DMS114 treated with DMSO at 0.1 percent for 48 hours (cell line): ENCODE results near the gene CSK.

Experiments
- DNase-seq: peaks from one replicate; lab custom pipeline; 2025; ENCODE audit not compliant: unreplicated experiment; lab: John Stamatoyannopoulos, UW

The CSK gene

GRCh38 chr15:74842581-74843444 lies 60.9 kb downstream of the CSK start, which contains the start of gene ULK3:
TSS of gene ULK3 (minus strand) at chr15:74843156. CDS start at chr15:74843105, 51 bp downstream.
- peak; percentile 77 for DNase-seq

- no peak for DNase-seq
Measured at GRCh38 chr15:74843445-74843828, 61.6 kb downstream of the CSK start.

GRCh38 chr15:74843891-74844299 lies 62.0 kb downstream of the CSK start:
- DNase-seq: no peak

GRCh38 chr15:74844319-74845207 lies 62.7 kb downstream of the CSK start:
- DNase-seq: no peak

DNA sequence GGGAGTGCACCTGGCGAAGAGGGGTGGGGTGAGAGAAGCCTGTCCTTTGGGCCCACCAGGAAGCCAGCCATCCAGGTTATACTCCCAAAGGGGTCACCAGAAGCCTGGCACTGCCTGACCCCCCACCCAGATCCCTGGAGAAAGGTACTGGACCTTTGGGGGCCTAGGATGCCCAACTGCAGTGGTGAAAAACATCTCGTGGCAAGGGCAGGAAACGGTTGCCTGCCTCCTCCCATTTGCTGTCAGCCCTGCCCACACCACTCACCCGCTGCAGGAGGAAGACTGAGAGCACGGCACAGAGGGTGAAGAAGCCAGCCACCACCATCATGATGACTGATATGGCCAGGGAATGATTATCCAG lies 63.3 kb downstream of the CSK start:
- no peak for DNase-seq

DNA sequence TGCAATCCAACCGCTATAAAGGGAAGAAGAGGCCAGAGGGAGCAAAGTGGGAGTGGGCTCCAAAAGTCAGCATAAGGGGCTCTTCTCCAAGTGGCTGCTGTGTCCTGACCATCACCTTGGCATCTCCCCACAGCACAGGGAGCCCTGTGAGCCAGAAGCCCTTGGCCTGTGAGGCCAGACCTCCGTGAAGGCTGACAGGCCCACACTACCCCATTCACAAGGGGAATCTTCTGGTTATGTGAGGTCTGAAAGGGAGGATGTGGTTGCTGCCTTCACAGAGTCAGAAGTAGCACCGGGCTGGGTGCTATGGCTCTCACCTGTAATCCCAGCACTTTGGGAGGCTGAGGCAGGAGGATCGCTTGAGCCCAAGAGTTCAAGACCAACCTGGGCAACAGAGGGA lies 63.7 kb downstream of the CSK start:
- DNase-seq: no peak

GRCh38 chr15:74847432-74847831 lies 65.6 kb downstream of the CSK start:
- DNase-seq: no peak

DNA sequence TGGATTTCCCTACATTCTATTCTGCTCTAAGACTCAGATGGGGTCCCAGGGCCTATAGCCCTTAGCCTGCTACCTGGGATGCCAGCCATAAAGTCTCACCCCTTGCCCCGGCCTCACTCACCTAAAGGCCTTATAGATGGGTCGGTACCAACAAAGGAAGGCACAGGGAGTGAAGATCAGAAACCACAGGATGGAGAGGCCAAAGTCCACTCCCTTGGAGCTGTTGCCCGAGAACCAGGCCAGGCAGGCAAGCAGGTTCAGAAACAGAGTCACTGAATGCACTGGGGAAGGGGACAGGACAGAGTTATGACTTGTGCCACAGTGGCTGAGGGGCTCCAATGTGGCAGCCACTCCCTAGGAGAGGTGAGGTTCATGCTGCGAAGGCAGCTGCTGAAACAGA lies 68.5 kb downstream of the CSK start:
- no peak for DNase-seq

- no peak for DNase-seq
Measured at GRCh38 chr15:74851960-74852359, 70.1 kb downstream of the CSK start.
